Parathyroid adenoma (tissue), 2 donors: ENCODE data around the gene MAP2K6.
A peak's percentile ranks its signal among the peaks of the same experiment; 100 is the strongest.

Source experiments
- H2AFZ ChIP-seq: fragments of 300-600 bp; sonication (generic); one replicate; pipeline ENCODE4 v1.7.0; 2017; ENCODE audit warnings: antibody characterized with exemption, mild to moderate bottlenecking
- H3K27ac ChIP-seq: fragments of 300-600 bp; sonication (generic); one replicate; pipeline ENCODE4 v1.7.0; 2017
- H3K27me3 ChIP-seq: fragments of 300-600 bp; sonication (generic); one replicate; pipeline ENCODE4 v1.7.0; 2017; ENCODE audit warnings: low read length; ENCODE audit not compliant: control insufficient read depth, insufficient read depth
- H3K36me3 ChIP-seq: fragments of 300-600 bp; sonication (generic); one replicate; pipeline ENCODE4 v1.7.0; 2017; ENCODE audit warnings: low read length; ENCODE audit not compliant: control insufficient read depth, insufficient read depth
- H3K4me1 ChIP-seq: fragments of 300-600 bp; sonication (generic); one replicate; pipeline ENCODE4 v1.7.0; 2017; ENCODE audit warnings: control low read depth
- H3K4me2 ChIP-seq: fragments of 300-600 bp; sonication (generic); one replicate; pipeline ENCODE4 v1.7.0; 2017; ENCODE audit warnings: low read length
- H3K4me3 ChIP-seq: fragments of 300-600 bp; sonication (generic); one replicate; pipeline ENCODE4 v1.7.0; 2017; ENCODE audit warnings: low read depth, low read length
- H3K79me2 ChIP-seq: fragments of 300-600 bp; sonication (generic); one replicate; pipeline ENCODE4 v1.7.0; 2017; ENCODE audit warnings: control low read depth
- H3K9ac ChIP-seq: fragments of 300-600 bp; sonication (generic); one replicate; pipeline ENCODE4 v1.7.0; 2017; ENCODE audit warnings: mild to moderate bottlenecking
- H3K9me3 ChIP-seq: fragments of 300-600 bp; sonication (generic); one replicate; pipeline ENCODE4 v1.7.0; 2017; ENCODE audit warnings: low read length; ENCODE audit not compliant: control insufficient read depth
- TF ChIP-seq, protein P1 (sequence below): fragments of 300-600 bp; sonication (generic); IDR thresholded peaks from one replicate; pipeline ENCODE4 v1.7.0; 2017; ENCODE audit warnings: antibody characterized with exemption, mild to moderate bottlenecking
- donor health status: primary hyperparathyroidism.

Gene MAP2K6

DNA sequence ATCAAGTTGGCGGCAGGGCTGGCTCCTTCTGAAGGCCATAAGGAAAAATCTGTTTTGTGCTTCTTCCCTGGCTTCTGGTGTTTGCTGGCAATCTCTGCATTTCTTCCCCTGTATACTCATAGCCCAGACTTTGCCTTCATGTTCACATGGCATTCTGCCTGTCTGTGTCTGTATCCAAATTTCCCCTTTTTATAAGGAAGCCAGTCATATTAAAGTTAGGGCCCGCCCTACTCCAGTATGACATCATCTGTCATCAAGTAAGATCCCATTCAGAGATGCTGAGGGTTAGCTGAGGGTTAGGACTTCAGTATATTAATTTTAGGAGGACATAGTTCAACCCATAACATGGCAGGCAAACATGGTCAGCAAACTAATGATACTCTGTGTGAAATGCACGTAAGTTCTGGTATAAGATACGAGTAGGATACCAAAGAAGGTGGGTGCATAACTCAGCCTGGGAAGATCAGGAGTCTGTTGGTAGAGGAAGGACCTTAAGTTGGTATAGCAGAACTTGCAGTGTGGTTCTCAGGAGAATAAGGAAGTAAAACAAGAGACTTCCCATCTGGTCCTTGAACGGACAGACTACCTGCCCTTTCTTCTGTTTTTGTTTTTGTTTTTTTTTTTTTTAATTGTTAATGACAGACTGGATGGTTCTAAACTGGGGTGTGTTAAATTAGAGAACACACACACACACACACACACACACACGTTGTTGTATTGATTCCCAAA, 13.9 kb downstream of the MAP2K6 start:
- H3K4me1 ChIP-seq: no peaks in the 10 kb centered on the region
- no peaks in the 10 kb centered on the region for H3K9me3 ChIP-seq
- no peak overlapping the region for H3K4me2 ChIP-seq
- no peaks in the 10 kb centered on the region for H3K36me3 ChIP-seq
- no peak overlapping the region for H3K9ac ChIP-seq
- no peak overlapping the region for H3K4me3 ChIP-seq
- H3K27me3 ChIP-seq: no peaks in the 10 kb centered on the region
- no peak overlapping the region for H2AFZ ChIP-seq
- TF ChIP-seq, protein P1, sequence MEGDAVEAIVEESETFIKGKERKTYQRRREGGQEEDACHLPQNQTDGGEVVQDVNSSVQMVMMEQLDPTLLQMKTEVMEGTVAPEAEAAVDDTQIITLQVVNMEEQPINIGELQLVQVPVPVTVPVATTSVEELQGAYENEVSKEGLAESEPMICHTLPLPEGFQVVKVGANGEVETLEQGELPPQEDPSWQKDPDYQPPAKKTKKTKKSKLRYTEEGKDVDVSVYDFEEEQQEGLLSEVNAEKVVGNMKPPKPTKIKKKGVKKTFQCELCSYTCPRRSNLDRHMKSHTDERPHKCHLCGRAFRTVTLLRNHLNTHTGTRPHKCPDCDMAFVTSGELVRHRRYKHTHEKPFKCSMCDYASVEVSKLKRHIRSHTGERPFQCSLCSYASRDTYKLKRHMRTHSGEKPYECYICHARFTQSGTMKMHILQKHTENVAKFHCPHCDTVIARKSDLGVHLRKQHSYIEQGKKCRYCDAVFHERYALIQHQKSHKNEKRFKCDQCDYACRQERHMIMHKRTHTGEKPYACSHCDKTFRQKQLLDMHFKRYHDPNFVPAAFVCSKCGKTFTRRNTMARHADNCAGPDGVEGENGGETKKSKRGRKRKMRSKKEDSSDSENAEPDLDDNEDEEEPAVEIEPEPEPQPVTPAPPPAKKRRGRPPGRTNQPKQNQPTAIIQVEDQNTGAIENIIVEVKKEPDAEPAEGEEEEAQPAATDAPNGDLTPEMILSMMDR: no peak
- H3K79me2 ChIP-seq: no peaks in the 10 kb centered on the region
- H3K27ac ChIP-seq: no peak overlapping the region

DNA sequence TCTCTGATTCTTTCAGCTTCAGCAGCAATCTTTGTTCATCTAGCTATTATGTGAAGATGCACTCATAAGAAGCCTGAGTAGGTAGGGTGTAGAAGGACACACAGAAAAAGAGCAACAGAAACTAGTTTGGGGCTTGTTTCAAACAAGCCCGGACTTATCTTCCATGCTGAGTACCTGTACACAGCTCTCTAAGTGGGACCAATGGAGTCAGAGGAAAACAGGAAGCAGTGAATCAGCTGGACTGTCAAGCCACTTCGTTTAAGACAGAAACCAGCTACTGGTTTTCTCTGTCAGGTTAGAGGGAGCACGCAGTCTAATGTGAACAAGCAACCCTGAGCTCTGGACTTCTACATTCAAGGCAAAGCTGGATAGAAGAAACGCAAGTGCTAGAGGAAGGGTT, 16.0 kb downstream of the MAP2K6 start:
- Histone ChIP-seq H2AFZ (peak overlapping the region; percentile 39), H3K4me3 (no peak overlapping the region), H3K36me3 (no peaks in the 10 kb centered on the region), H3K27ac (no peak overlapping the region), H3K4me2 (no peak overlapping the region), H3K4me1 (no peaks in the 10 kb centered on the region), H3K27me3 (no peaks in the 10 kb centered on the region), H3K79me2 (no peaks in the 10 kb centered on the region), H3K9ac (no peak overlapping the region), H3K9me3 (no peaks in the 10 kb centered on the region)
- TF ChIP-seq, protein P1: no peak

DNA sequence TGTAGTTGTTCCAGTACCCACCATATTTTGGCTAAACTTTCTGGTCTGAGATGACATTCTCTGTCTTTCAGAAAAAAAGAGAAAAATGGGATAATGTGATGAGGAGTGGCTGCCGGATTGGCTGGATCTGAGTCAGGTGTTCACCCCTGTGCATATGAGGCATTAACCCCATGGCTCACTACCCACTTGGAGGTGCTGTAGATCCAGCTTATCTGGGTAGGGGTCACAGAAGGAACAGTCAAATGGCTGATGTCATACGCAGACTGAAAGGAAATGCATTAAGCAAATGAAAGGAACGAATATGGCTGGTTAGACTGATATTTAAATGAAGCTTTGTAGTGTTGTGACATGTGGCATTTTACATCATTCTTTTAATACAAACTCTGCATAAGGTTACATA, 17.3 kb downstream of the MAP2K6 start:
- Histone ChIP-seq H3K36me3 (no peaks in the 10 kb centered on the region), H3K4me1 (no peaks in the 10 kb centered on the region), H3K4me2 (no peak overlapping the region), H3K4me3 (no peak overlapping the region), H3K27me3 (no peaks in the 10 kb centered on the region), H3K9ac (no peak overlapping the region), H3K27ac (no peak overlapping the region), H3K79me2 (no peaks in the 10 kb centered on the region), H2AFZ (no peak overlapping the region), H3K9me3 (no peaks in the 10 kb centered on the region)
- TF ChIP-seq, protein P1: no peak

DNA sequence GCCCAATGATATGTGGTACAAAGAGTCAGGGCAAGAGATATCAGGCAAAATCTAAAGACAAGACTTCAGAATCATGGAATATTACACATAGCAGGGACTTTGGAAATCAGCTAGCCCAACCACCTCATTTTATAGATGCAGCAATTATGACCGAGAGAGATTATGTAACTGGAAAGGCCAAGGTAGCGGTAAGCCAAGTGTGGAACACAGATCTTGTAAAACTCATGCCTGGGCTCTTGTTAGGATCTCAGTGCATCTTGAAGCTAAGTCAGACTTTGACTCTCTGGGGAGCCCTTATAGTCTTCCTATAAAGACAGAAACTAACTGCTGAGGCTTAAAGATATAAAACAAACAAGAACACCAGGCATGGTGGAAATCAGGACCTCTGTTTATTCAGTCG, 18.6 kb downstream of the MAP2K6 start:
- H3K4me1 ChIP-seq: no peaks in the 10 kb centered on the region
- no peak overlapping the region for H2AFZ ChIP-seq
- no peak overlapping the region for H3K4me2 ChIP-seq
- H3K4me3 ChIP-seq: no peak overlapping the region
- H3K27me3 ChIP-seq: no peaks in the 10 kb centered on the region
- TF ChIP-seq, protein P1: no peak
- no peaks in the 10 kb centered on the region for H3K36me3 ChIP-seq
- no peak overlapping the region for H3K9ac ChIP-seq
- H3K9me3 ChIP-seq: no peaks in the 10 kb centered on the region
- H3K79me2 ChIP-seq: no peaks in the 10 kb centered on the region
- H3K27ac ChIP-seq: no peak overlapping the region

DNA sequence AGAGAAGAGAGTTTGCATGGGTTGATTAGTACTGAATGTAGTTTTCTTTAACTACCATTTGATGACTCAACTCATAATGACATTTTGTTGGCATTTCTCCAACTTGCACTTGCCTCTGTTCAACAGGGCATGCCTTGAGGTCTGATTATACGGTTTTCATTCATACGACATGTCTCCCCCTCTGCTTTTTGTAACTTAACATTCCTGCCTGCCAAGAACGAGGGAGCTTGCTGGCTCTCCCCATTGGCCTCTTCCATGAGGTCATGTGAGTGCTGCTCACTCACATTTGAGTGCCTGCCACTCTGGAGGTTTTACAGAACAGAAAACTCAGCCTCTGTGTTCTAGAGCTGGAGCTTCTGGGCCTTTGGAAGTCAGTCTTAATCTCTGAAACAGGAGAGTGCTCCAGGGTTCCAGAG, 19.7 kb downstream of the MAP2K6 start:
- no peak overlapping the region for H2AFZ ChIP-seq

More for the DNA sequence above, 19.7 kb downstream of the MAP2K6 start:
- Histone ChIP-seq H3K27me3 (no peaks in the 10 kb centered on the region), H3K4me2 (no peak overlapping the region), H3K4me3 (no peak overlapping the region), H3K27ac (no peak overlapping the region), H3K9ac (no peak overlapping the region), H3K79me2 (no peaks in the 10 kb centered on the region), H3K4me1 (no peaks in the 10 kb centered on the region), H3K9me3 (no peaks in the 10 kb centered on the region), H3K36me3 (no peaks in the 10 kb centered on the region)
- TF ChIP-seq, protein P1: no peak
